Heart right ventricle (tissue), 16 donors: ENCODE measurements around the gene ELF5. TPM values are rescaled to one million over a fixed set of nuclear protein-coding genes. Genes with fewer than 3 reads are reported as not detected.

Source experiments
- ATAC-seq, 8 donors: fragments of 200-7000 bp; cut with Tn5 transposase; one replicate each; pipeline ENCODE4 v1.9.1; 2020; ENCODE audit warnings: mild to moderate bottlenecking in 8 of 8, moderate library complexity in 8 of 8, moderate number of reproducible peaks in 1 of 8
- DNase-seq, 2 donors: peaks; one replicate each; pipeline ENCODE4 v3.0.0-alpha.2; 2020
- H3K27ac ChIP-seq, 10 donors: fragments of 200-600 bp; sonication (generic) in 2 of 10; one replicate each; pipeline versions ENCODE4 v1.5.0 to v1.8.0; 2020 to 2022; ENCODE audit warnings: mild to moderate bottlenecking in 3 of 10
- H3K27me3 ChIP-seq, 7 donors: fragments of 200-600 bp; one replicate each; pipeline ENCODE4 v1.8.0; 2021 to 2022; ENCODE audit warnings: mild to moderate bottlenecking in 2 of 7
- H3K36me3 ChIP-seq, 9 donors: fragments of 200-600 bp; sonication (generic) in 1 of 9; one replicate each; pipeline versions ENCODE4 v1.5.0 to v1.8.0; 2020 to 2022; ENCODE audit warnings: mild to moderate bottlenecking in 2 of 9
- H3K4me1 ChIP-seq, 9 donors: fragments of 200-600 bp; sonication (generic) in 1 of 9; one replicate each; pipeline versions ENCODE4 v1.5.0 to v1.8.0; 2020 to 2022; ENCODE audit warnings: mild to moderate bottlenecking in 4 of 9
- H3K4me3 ChIP-seq, 10 donors: fragments of 200-600 bp; sonication (generic) in 2 of 10; one replicate each; pipeline versions ENCODE4 v1.5.0 to v1.8.0; 2020 to 2022; ENCODE audit warnings: mild to moderate bottlenecking in 7 of 10, moderate library complexity in 2 of 10
- H3K9me3 ChIP-seq, 11 donors: fragments of 200-600 bp in 10 of 11; sonication (generic) in 2 of 11; one replicate each; pipeline versions ENCODE4 v1.5.0 to v1.8.0; 2013 to 2022; ENCODE audit warnings: mild to moderate bottlenecking in 2 of 11, control low read depth in 1 of 11, moderate library complexity in 1 of 11
- CTCF ChIP-seq, 9 donors: fragments of 200-600 bp; sonication (generic) in 2 of 9; IDR thresholded peaks; one replicate each; pipeline versions ENCODE4 v1.5.0 to v1.8.0; 2021 to 2022; ENCODE audit warnings: antibody characterized with exemption in 9 of 9, mild to moderate bottlenecking in 5 of 9, moderate library complexity in 1 of 9
- WGBS, 2 donors: extraction: QIAGEN DNeasy Blood & Tissue Kit; methylation state at CpG; one replicate each; pipeline ENCODE4 v1.1.7; 2013; ENCODE audit warnings: inconsistent platforms in 1 of 2; 5-methylcytosine and 5-hydroxymethylcytosine counted together
- intact Hi-C, 10 donors: fragments of 100-400 bp; cut with DNase I; formaldehyde crosslinking; loops; one replicate each; pipeline versions ENCODE4 v1.11.1 to v1.14.2; 2022
- polyA plus RNA-seq, 2 donors: library from polyadenylated mRNA; stranded (reverse); fragments of 200-250 nt; gene quantifications; one replicate each; pipeline ENCODE4 v1.2.3, GENCODE V29; 2013
- total RNA-seq, 10 donors: library from RNA; stranded (reverse); fragmentation: NEBNext Ultra II Directional in 3 of 10; extraction: Animal tissue kit (Norgen Biotek cat#: 25700) in 3 of 10; gene quantifications; one replicate each; pipeline versions ENCODE4 v1.2.1 to v1.2.4, GENCODE V29; 2021 to 2023
- donor health status: Arrhythmogenic right ventricular cardiomyopathy.
- donor health status: ischemic (EF 13 %, LVEDD 7.1; RV severe dilation, severe dysfunction).
- donor health status: healthy with polysubstance abuse.
- donor health status: DM: no; HTN: yes; CAD: no.
- donor health status: DM: no; HTN: no; CAD: no.
- donor health status: ischemic (EF 25% LVEDD 6.9; RV normal size, moderate dysfunction).
- donor health status: ischemic (EF 25% LVEDD 5.7; RV mildly dilated, moderate dysfunction).
- donor health status: healthy.
- donor health status: DM: yes; HTN: yes; CAD: no.
- donor health status: Ischemic cardiomyopathy.
- donor health status: ischemic (EF 35%, LVEDD 5.7; RV mildly dilated, moderate dysfunction).
- donor health status: nonischemic (EF 11% LVEDD 7.7; RV severe dilation, severe dysfunction).
- donor health status: DM: yes; HTN: yes; CAD: no.
- donor health status: PGD.
- donor health status: ischemic (EF 29% LVEDD 5.4; RV normal size, mild dysfunction).
- donor health status: nonischemic (EF 23%, LVEDD 6.1; RV moderate dilation, normal function).

The ELF5 gene
- total and polyA plus RNA-seq, 12 donors = not detected

GRCh38 chr11:34490304-34490703, 23.3 kb downstream of the ELF5 start:
- Histone ChIP-seq H3K4me1 (no peaks in the 10 kb centered on the region), H3K27ac (no peak overlapping the region), H3K9me3 (no peaks in the 10 kb centered on the region), H3K27me3 (peaks cover 0 to 5% (median 0%) of the 10 kb centered on the region in 7 donors), H3K4me3 (no peak overlapping the region), H3K36me3 (no peaks in the 10 kb centered on the region)
- intact Hi-C loops = loop anchor here (5.0 to 10.0 kb wide), 6 partner anchors 123 to 496 kb away; no protein-coding TSS in a partner anchor
- no peak for TF ChIP-seq CTCF (IDR thresholded peaks at IDR 0.05)
- DNase-seq (no peak), ATAC-seq (no peak)
- 70 to 73% methylated on average over 2 of the region's 2 CpGs for WGBS, 2 donors

- ATAC-seq (no peak), DNase-seq (no peak)
- WGBS, 2 donors = 86 to 89% methylated on average over 12 of the region's 12 CpGs
- no peaks in the 10 kb centered on the region for H3K36me3 ChIP-seq
- H3K4me1 ChIP-seq = no peaks in the 10 kb centered on the region
- intact Hi-C loops = loop anchor here in 1 of 10 donors (10.0 kb wide), 1 partner anchor 124 kb away; no protein-coding TSS in a partner anchor
- no peaks in the 10 kb centered on the region for H3K9me3 ChIP-seq
- TF ChIP-seq CTCF (IDR thresholded peaks at IDR 0.05) = no peak
- H3K27me3 ChIP-seq = peaks cover 0 to under 1% (median 0%) of the 10 kb centered on the region in 7 donors
- H3K27ac ChIP-seq = no peak overlapping the region
- H3K4me3 ChIP-seq = no peak overlapping the region
These were observed 24.6 kb downstream of the ELF5 start for GRCh38 chr11:34488855-34489557.

- ATAC-seq (no peak), DNase-seq (no peak)
- Histone ChIP-seq H3K27ac (no peak overlapping the region), H3K27me3 (no peaks in the 10 kb centered on the region), H3K36me3 (no peaks in the 10 kb centered on the region), H3K4me1 (no peaks in the 10 kb centered on the region), H3K9me3 (no peaks in the 10 kb centered on the region), H3K4me3 (no peak overlapping the region)
- intact Hi-C loops = loop anchor here in 1 of 10 donors (10.0 kb wide), 1 partner anchor 123 kb away; no protein-coding TSS in a partner anchor
- 74 to 81% methylated on average over 7 of the region's 7 CpGs for WGBS, 2 donors
- no peak for TF ChIP-seq CTCF (IDR thresholded peaks at IDR 0.05)
These were observed 26.2 kb downstream of the ELF5 start for GRCh38 chr11:34487430-34487829.

- Histone ChIP-seq H3K4me1 (no peaks in the 10 kb centered on the region), H3K27me3 (no peaks in the 10 kb centered on the region), H3K4me3 (no peak overlapping the region), H3K36me3 (no peaks in the 10 kb centered on the region), H3K9me3 (no peaks in the 10 kb centered on the region), H3K27ac (no peak overlapping the region)
- no peak for DNase-seq
- intact Hi-C loops = loop anchor here in 1 of 10 donors (10.0 kb wide), 1 partner anchor 118 kb away; no protein-coding TSS in a partner anchor
- 78 to 79% methylated on average over 9 of the region's 9 CpGs for WGBS, 2 donors
- no peak for ATAC-seq
- no peak for TF ChIP-seq CTCF (IDR thresholded peaks at IDR 0.05)
These were observed 30.3 kb downstream of the ELF5 start for GRCh38 chr11:34483106-34483874.
